ENCODE measurements around the gene TM4SF5.

Gene TM4SF5

DNA sequence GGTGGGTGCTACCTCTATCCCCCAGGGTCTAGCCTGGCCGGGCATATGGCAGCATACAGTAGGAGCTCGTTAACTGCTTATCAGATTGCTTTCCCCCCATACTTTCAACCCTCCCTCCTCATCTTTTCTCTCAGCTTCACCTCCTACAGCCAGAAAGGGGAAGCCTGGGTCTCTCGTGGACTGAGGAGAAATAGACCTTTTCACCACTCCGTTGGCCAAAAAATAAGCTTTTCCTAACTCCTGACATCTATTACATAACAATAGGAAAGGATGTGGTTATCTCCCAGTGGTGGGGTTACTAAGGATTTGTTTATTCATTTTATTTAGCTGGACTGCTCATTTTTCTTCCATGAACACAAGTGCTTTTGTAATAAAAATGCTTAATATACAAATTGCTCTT is 23.0 kb upstream of the TM4SF5 start:
- no peak for DNase-seq

DNA sequence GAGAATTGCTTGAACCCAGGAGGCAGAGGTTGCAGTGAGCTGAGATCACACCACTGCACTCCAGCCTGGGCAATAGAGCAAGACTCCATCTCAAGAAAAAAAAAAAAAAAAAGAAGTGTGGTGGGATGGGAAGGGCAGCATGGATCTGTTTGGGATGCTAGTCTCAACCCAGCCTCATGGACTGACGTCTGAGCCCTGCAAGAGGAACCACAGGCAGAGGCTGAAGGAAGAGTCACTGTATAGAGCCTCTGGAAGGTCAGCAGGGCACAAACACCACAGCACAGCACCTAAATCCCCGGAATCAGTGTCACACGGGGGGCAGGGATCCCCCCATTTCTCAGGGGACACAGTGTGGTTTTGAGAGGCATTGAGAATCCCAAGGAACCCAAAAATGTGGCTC is 21.1 kb upstream of the TM4SF5 start:
- DNase-seq: no peak

DNA sequence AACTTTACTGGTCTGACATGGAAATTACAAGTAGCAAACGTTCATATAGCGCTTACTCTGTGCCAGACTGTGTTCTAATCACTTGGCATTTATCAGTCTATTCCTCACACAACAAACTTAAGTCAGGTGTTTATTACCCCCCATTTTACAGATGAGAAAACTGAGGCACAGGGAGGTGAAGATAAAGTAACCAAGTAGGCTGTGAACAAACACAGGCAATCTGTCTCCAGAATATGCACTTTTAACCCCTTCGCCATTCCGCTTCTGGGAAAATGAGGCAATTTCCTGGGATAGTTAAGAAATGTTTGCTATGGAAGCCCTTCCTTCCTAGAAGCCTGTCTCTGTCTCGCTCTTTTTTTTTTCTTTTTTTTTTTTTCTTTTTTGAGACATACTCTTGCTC is 19.8 kb upstream of the TM4SF5 start:
- no peak for DNase-seq

DNA sequence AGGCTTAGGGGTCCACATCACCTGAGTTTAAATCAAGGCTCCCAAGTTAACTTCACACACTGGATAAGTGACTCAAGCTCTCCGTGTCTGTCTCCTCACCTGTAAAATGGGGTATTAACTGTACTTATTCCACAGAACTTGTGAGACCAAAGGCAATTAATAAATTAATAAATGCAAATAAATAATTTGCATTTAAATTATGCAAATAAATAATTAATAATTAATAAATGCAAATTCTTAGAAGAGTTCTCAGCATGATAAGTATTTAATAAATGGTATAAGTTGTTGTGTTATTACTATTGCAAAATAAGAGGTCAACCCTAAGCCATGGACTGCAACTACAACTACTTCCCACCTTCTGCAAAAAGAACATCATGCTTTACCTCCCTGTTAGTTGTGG is 18.3 kb upstream of the TM4SF5 start:
- no peak for DNase-seq

DNA sequence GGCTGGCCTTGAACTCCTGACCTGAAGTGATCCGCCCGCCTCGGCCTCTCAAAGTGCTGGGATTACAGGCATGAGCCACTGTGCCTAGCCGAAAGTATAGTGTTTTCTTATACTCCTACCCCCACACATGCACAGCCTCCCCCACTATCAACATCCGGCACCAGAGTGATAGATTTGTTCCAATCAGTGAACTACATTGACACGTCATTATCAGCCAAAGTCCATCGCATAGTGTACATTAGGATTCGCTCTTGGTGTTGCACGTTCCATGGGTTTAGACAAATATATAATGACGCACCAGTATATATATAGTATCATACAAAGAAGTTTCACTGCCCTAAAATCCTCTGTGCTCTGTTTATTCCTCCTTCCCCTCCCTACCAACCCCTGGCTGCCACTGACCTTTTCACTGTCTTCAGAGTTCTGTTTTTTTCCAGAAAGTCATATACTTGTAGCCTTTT is 11.9 kb upstream of the TM4SF5 start:
- DNase-seq: no peak

DNA sequence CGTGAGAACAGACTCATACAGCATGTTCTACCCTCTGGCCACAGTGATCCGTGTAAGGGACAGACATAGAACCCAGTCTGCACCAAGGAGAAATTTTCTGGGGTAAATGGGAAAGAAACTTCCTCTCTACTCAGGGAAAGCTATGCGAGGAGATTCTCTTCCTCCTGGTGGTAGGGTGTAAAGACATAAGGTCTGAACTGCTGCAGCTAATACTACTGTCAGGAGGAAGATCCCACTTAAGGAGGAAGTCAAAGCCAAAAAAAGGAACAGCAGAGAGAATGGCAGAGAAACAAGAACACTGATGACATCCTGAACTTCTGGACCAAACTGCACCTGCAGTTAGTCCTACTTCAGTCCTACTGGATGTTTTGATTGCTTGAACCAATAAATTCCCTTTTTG is 7.1 kb upstream of the TM4SF5 start:
- DNase-seq: no peak

DNA sequence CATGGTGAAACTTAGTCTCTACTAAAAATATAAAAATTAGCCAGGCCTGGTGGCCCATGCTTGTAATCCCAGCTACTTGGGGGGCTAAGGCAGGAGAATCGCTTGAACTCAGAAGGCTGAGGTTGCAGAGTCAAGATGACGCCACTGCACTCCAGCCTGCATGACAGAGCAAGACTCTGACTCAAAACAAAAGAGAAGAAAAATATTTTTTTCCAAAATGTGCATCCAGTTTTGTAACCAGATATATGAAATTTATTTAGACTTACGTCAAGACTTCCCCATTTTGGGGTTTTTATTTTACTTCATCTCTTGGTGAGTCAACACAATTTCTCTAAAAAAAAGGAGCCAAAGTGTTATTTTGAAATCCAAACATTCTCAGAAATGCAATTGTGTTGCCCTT is 5.5 kb upstream of the TM4SF5 start:
- DNase-seq: no peak

DNA sequence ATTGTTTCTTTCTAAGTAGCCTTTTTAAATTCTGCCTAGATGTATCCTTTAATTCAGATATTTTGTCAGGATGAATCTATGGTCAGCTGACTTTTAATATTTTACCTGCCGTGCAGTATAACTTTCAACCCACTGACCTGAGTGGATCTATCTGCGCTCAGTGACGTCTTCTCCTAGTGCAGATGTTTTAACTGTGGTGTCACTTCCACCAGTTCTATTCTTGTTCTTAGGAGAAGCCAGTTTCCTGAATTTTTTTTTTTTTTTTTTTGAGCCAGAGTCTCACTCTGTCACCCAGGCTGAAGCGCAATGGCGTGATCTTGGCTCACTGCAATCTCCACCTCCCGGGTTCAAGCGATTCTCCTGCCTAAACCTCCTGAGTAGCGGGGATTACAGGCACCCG is 5.0 kb upstream of the TM4SF5 start:
- no peak for DNase-seq

DNA sequence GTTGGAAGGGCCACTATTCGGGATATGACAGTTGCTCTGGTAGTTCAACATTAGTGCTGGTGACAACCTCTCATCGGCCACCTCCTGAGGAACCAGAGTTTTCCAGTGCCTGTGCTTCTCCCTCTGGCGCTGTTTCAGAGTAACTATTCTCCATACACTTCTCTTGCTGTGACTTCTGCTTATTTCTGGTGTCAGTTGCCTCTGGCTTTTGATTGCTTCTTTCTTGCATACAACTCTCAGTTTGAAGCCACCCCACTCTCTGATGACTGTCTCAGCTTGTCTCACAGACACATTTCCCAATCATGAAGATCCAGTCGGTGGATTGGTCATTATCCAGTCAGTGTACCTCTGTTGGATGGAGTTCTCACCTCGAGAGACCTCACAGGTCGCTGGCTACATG is 3.4 kb upstream of the TM4SF5 start:
- DNase-seq: no peak

DNA sequence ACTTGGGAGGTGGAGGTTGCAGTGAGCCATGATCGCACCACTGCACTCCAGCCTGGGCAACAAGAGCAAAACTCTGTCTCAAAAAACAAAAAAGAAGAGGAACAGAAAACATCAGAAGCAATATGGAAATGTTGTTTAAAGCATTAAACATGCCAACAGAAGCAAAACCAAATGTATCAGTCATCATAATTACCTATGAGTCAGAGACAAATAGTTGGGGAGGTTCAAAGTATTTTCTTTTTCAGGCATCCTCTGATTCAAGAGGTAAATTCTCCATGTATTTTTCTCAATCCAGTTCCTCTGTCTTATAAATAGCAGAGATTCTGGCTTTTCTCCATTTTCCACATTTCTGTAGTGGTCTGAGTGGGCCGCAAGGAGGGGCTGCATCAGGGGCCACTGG is 2.1 kb upstream of the TM4SF5 start:
- DNase-seq: no peak

DNA sequence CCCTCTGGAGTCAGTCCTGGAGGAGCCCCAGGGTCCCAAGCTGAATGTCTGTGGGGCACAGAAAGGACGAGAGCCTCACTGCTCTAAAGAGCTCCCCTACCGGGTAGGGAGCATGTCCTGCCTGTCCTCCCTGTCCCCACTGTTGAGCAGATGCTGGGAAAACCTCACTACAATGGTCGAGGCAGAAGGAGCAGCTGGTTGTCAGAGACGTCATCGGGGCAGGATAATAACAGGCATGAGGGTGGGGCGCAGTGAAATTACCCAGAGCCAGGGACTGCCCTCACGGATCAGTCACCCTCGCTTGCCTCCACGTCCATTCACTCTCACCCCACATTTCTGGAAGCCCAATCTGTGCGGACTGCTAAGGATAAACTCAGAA is 538 bp downstream of the TM4SF5 start:
- DNase-seq: peak; percentile 36 to 72

DNA sequence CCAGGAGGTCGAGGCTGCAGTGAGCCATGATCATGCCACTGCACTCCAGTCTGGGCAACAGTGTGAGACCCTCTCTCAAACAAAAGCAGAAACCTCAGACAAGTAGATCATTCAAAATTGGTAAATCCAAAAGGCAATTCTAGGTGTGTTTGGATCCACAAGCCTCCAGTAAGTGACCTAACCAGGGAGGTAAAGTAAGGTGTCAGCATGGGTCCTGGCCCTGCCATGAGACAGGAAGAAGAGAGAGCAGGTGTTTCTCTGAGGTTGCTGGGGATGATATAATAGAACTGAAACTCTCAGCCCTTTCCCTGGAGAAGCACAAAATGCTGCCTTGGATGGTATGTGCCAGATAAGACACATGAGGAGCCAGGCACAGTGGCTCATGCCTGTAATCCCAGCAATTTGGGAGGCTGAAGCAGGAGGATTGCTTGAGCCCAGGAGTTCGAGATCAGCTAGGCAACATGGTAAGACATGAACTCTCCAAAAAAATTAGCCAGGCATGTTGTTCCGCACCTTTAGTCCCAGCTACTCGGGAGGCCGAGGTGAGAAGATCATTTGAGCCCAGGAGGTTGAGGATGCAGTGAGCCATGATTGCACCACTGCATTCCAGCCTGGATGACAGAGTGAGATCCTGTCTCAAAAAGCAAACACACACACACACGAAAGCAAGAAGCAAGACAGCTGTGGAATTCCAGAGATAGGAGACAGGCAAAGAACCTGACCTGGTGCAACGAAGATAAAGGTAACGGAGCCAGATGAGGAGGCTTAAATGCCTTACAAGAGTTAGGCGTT is 6.5 kb downstream of the TM4SF5 start:
- no peak for DNase-seq

DNA sequence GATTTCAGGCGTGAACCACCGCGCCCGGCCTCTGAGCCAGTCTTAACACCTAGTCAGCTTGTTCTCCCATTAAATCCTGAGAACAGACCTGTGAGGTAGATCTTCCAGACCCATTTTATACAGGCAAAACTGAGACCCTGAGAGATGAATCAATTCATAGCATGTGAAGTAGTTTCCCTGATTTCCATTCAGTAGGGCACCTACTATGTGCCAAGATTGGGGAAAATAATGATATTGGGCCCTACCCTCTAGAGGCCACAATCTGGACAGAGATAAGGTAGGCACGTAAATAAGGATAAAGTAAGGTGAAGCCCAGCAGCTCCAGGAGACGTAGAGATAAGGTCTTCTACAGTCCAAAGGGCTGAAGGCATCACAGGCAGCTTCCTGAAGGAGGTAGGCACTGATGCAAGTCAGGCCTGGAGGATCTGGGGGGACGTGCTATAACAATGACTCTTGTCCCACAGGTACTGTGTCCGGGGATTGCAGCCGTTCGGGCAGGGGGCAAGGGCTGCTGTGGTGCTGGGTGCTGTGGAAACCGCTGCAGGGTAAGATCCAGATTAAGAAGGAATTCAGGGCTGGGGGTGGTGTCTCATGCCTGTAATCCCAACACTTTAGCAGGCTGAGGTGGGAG is 8.8 kb downstream of the TM4SF5 start:
- no peak for DNase-seq

DNA sequence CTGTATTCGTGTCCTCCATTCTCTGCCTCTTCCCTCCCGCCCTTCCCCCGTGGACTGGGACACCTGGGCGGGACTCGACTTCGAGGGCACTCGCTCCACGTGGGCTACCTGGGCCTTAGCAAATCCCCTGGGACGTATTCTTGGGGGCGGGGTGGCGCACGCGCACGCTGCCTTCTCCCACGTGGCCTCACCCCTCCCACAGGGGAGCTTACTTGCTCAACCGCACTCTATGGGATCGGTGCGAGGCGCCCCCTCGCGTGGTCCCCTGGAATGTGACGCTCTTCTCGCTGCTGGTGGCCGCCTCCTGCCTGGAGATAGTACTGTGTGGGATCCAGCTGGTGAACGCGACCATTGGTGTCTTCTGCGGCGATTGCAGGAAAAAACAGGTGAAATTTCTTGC is 11.0 kb downstream of the TM4SF5 start:
- DNase-seq: no peak

DNA sequence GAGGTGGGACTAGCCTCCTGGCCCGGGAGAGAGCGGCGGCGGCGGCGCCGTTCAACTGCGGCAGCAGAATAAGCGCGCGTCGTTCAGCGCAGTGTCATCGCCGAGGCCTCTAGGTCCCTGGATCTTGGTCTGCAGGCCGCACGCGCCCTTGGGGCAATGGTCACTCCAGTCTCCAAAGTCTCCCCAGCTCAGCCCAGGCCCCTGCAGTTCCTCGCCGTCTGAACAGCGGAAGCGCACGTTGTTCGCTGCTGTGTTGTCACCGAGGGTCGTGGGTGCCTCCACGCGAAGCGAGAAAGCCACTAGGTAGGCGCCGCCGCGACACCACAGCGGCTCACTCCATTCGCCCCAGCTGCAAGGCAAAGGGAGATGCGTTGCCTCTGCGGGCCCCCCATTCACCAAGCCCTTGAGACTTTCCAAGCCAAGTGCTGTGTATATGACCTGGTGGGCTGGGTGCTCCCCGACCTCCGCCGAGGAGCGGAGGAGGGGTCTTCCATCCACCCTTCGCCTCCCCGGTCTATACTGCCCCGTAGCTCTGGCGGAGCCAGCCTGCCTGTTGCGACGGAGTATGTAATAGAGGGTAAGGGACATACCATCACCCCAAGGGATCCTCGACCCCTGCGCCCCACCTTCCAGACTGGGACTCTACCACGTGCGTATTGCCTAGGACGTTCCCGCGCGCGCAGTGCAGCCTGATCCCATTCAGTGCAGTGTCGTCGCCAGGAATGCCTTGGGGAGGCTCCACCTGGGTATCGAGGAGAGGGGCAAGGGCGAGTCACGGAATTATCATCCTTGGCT is 13.8 kb downstream of the TM4SF5 start:
- no peak for DNase-seq

DNA sequence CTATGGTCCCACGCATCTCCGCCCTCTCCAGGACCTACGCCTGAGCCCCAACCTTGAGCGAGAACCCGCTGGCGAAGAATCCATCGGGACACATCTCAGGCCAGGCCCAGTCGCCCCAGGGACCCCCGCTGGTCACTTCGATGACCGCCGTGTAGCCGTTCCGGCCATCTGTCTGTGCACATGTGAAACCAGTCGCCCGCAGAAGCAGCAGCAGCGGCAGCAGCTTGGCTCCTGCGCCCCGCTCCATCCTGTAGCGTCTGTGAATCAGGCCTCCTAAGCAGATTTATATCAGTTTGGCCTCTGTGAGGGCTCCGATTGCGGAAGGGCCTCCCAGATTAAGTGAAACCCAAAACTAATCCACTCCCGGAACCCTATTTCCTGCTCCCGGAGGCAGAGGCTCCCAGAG is 14.4 kb downstream of the TM4SF5 start, which contains the start of gene VMO1:
Gene VMO1, minus strand, starts transcription at position 259 of the 406 bp plus-strand sequence. Its CDS starts 12 bp downstream, at position 247.
- no peak for DNase-seq

DNA sequence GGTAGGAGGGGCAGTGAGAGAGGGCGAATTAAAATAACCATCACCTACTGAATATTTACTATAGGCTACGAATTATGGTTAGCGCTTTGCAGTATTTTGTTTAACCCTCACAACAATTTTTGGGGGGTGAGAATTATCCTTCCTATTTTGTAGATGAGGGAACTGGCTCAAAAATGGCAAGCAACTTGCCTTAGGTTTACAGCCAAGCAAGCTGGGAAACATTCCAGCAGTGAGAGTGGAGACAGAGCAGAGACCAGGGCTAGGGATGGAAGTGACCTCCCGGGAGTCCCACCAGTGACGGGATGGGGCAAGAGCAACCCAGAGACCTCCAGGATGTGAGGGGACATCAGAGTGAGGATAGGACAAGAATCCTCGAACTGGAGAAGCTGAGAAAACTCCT is 14.8 kb downstream of the TM4SF5 start:
- no peak for DNase-seq

DNA sequence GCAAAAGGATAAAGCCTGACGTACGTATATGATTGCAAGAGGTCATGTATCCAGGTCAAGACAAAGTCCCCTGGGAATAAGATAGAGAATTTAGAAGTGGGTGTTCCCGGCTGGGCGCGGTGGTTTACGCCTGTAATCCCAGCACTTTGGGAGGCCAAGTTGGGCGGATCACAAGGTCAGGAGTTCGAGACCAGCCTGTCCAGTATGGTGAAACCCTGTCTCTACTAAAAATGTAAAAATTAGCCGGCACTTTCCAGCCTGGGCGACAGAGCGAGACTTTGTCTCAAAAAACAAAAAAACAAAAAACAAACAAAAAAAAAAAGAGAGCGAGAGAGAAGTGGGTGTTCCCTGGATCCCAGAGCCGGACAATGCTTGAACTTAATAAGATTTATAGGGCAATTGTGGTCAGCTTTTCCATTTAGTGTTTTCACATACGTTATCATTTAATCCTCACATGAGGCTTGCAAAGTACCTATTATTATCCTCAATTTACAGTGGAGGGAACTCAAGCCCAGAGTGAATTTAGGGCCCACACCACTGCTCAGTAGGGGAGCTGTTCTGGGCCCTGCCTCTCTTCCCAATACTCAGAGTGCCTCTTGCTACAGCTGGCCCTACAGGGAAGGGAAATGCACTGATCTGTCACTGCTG is 16.6 kb downstream of the TM4SF5 start:
- no peak for DNase-seq

DNA sequence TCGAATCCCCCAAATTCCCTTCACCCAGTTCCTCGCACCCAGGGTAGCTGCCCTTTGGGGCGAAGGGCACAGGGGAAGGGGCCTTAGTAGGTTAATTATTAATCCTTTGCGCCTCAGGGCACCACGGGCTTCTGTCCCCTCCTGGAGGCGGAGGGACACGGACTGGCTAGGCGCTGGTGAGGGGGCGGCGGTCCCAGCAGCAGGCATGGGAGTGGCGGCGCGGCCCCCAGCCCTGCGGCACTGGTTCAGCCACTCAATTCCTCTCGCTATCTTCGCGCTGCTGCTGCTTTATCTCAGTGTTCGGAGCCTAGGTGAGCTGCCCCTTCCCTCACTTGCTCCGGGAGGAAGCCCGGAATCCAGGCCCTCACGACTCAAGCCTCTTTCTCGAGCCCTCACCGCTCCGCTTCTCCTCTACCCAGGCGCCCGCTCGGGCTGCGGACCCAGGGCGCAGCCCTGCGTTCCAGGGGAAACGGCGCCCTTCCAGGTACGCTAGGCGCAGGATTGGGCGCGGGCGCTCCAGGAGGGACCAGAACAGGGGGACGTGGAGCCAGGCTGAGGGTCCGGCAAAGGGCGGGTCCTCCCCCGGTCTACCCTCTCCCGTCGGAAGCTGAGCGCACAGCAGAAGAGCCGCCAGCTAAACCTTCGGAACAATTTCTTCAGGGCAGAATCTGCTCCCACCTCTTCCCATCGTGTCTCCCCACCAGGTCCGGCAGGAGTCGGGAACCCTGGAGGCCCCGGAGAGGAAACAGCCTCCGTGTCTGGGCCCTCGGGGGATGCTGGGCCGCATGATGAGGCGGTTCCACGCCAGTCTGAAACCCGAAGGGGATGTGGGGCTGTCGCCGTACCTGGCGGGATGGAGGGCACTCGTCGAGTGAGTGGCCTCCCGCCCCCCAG is 17.4 kb downstream of the TM4SF5 start, which contains the start of gene GLTPD2:
Gene GLTPD2, plus strand, starts transcription at position 158 of the 894 bp plus-strand sequence. Its CDS starts 48 bp downstream, at position 206.
- DNase-seq: peak in 1 of 2 experiments; percentile 36

DNA sequence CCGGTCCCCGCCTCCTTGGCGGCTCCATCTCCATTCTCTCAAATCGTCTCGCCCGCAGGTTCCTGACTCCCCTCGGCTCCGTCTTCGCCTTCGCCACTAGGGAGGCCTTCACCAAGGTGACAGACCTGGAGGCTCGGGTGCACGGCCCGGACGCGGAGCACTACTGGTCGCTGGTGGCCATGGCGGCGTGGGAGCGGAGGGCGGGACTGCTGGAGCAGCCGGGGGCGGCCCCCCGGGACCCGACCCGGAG is 17.9 kb downstream of the TM4SF5 start:
- DNase-seq: no peak

DNA sequence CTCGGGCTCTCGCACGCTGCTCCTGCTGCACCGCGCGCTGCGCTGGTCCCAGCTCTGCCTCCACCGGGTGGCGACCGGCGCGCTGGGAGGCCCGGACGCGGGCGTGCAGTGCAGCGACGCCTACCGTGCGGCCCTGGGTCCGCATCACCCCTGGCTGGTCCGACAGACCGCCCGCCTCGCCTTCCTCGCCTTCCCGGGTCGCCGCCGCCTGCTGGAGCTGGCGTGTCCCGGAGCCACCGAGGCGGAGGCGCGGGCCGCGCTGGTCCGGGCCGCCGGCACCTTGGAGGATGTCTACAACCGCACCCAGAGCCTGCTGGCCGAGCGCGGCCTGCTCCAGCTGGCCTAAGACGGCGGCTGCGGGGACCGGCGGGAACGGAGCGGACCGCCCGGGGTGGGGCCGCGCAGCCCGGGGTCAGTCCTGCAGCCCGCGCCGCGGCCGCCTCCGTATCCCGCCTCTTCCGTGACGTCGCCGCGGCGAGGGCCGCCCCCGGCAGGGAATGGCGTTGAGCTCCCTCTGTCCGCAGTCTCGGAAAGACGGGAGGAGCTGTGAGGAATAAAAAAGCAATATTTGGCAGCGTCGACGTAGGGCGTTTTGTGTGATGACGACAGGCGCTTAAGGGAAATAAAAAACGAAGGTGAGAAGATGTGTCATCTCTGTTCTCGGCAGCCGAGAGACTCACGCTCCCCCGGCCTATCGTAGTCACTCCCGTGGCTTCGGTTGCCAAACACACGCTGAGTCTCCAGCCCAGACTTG is 18.4 kb downstream of the TM4SF5 start:
- DNase-seq: peak; percentile 83 to 90

DNA sequence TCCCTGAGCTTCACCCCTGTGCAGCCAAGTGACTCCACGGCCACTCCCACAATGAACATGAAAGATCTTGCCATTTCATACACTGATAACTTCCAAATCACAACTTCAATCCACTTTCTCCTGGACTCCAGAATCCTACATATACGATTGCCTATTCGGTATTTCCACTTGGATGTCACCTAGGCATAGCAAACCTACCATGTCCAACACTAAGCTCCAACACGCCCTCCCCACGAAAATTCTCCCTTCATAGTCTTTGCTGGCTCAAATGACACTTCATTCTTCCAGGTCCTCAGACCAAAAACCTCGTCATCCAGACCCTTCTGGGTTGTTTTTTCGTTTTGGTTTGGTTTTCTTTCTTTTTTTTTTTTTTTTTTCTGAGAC is 19.0 kb downstream of the TM4SF5 start:
- DNase-seq: no peak

Measured in SHP77 (cell line).